Astrocyte (in vitro differentiated cells and primary cell): ENCODE data around the gene PRKAR2A. TPM values are rescaled to one million over a fixed set of nuclear protein-coding genes. Genes with fewer than 3 reads are reported as not detected.

Source experiments
- DNase-seq: peaks from one replicate; pipeline ENCODE4 v3.0.0-alpha.2; 2010; ENCODE audit warnings: low read depth
- FAIRE-seq: peaks from 2 replicates; lab custom pipeline; 2011; peaks lifted over from hg19 to GRCh38; lab: Jason Lieb, UNC
- H2AFZ ChIP-seq: 2 replicates; pipeline ENCODE4 v1.6.0; 2012; ENCODE audit warnings: low read depth, low read length, inconsistent platforms
- H3K27ac ChIP-seq: 2 replicates; pipeline ENCODE4 v1.5.1; 2011; ENCODE audit warnings: low read depth, low read length, inconsistent platforms
- H3K27me3 ChIP-seq: 2 replicates; pipeline ENCODE4 v1.6.0; 2011; ENCODE audit warnings: low read length, inconsistent platforms; ENCODE audit not compliant: insufficient read depth
- H3K36me3 ChIP-seq: 2 replicates; pipeline ENCODE4 v1.5.1; 2011; ENCODE audit warnings: low read length, inconsistent platforms; ENCODE audit not compliant: insufficient read depth
- H3K4me1 ChIP-seq: 2 replicates; pipeline ENCODE4 v1.5.1; 2011; ENCODE audit warnings: low read length, inconsistent platforms; ENCODE audit not compliant: insufficient read depth
- H3K4me2 ChIP-seq: 2 replicates; pipeline ENCODE4 v1.6.0; 2012; ENCODE audit warnings: low read length, inconsistent platforms
- H3K4me3 ChIP-seq: 2 replicates; pipeline ENCODE4 v1.5.1; 2011; ENCODE audit warnings: low read depth, mild to moderate bottlenecking, low read length, inconsistent platforms; ENCODE audit not compliant: insufficient read depth
- H3K79me2 ChIP-seq: 2 replicates; pipeline ENCODE4 v1.6.0; 2012; ENCODE audit warnings: mild to moderate bottlenecking, low read length, inconsistent platforms; ENCODE audit not compliant: insufficient read depth
- H3K9ac ChIP-seq: 2 replicates; pipeline ENCODE4 v1.6.0; 2012; ENCODE audit warnings: mild to moderate bottlenecking, low read length, inconsistent platforms
- H3K9me3 ChIP-seq: 2 replicates; pipeline ENCODE4 v1.5.1; 2012; ENCODE audit warnings: low read depth, mild to moderate bottlenecking, low read length, inconsistent platforms; ENCODE audit not compliant: insufficient read depth
- H4K20me1 ChIP-seq: 2 replicates; pipeline ENCODE4 v1.6.0; 2012; ENCODE audit warnings: low read length, inconsistent platforms; ENCODE audit not compliant: insufficient read depth
- H3K27ac Mint-ChIP-seq: one replicate; pipeline ENCODE4 v1.8.0; 2021; ENCODE audit warnings: mild to moderate bottlenecking, mixed read lengths; ENCODE audit not compliant: unreplicated experiment
- H3K27me3 Mint-ChIP-seq: one replicate; pipeline ENCODE4 v1.8.0; 2021; ENCODE audit warnings: low read depth, mixed read lengths; ENCODE audit not compliant: unreplicated experiment
- H3K36me3 Mint-ChIP-seq: one replicate; pipeline ENCODE4 v1.8.0; 2021; ENCODE audit warnings: low read depth, mixed read lengths; ENCODE audit not compliant: unreplicated experiment
- H3K4me1 Mint-ChIP-seq: one replicate; pipeline ENCODE4 v1.8.0; 2021; ENCODE audit warnings: low read depth, mixed read lengths; ENCODE audit not compliant: unreplicated experiment
- H3K4me3 Mint-ChIP-seq: one replicate; pipeline ENCODE4 v1.8.0; 2021; ENCODE audit warnings: mild to moderate bottlenecking, moderate library complexity, mixed read lengths; ENCODE audit not compliant: unreplicated experiment
- H3K9me3 Mint-ChIP-seq: one replicate; pipeline ENCODE4 v1.8.0; 2021; ENCODE audit warnings: mild to moderate bottlenecking, mixed read lengths; ENCODE audit not compliant: unreplicated experiment
- EZH2 ChIP-seq: IDR thresholded peaks from 2 replicates; pipeline ENCODE4 v1.6.1; 2012; ENCODE audit warnings: mild to moderate bottlenecking, low read length, inconsistent platforms; ENCODE audit not compliant: insufficient read depth
- total RNA-seq: library from RNA; stranded (reverse); gene quantifications from 2 replicates; pipeline ENCODE4 v1.2.1, GENCODE V29; 2021
- TF ChIP-seq, protein P1 (sequence below): IDR thresholded peaks from 2 replicates; pipeline ENCODE4 v1.5.1; 2011; ENCODE audit warnings: low read depth, mild to moderate bottlenecking, inconsistent platforms, low read length, moderate library complexity; ENCODE audit not compliant: insufficient read depth

PRKAR2A gene
- total RNA-seq, 1 donor from 2014 or later = 52.5 TPM

- no peaks in the 10 kb centered on the region for H3K4me1 ChIP-seq
- H3K9ac ChIP-seq = no peak overlapping the region
- H3K4me2 ChIP-seq = no peak overlapping the region
- H3K27ac Mint-ChIP-seq = no peak overlapping the region
- no peak overlapping the region for H3K27ac ChIP-seq
- no peaks in the 10 kb centered on the region for H3K9me3 ChIP-seq
- H4K20me1 ChIP-seq = peaks cover 29% of the 10 kb centered on the region
- DNase-seq = no peak
- peaks cover 6% of the 10 kb centered on the region for H3K9me3 Mint-ChIP-seq
- peaks cover 14% of the 10 kb centered on the region for H3K36me3 Mint-ChIP-seq
- H3K4me3 ChIP-seq = no peak overlapping the region
- no peak for FAIRE-seq
- peaks cover 80% of the 10 kb centered on the region for H3K79me2 ChIP-seq
- TF ChIP-seq EZH2 = no peak
- TF ChIP-seq, protein P1, sequence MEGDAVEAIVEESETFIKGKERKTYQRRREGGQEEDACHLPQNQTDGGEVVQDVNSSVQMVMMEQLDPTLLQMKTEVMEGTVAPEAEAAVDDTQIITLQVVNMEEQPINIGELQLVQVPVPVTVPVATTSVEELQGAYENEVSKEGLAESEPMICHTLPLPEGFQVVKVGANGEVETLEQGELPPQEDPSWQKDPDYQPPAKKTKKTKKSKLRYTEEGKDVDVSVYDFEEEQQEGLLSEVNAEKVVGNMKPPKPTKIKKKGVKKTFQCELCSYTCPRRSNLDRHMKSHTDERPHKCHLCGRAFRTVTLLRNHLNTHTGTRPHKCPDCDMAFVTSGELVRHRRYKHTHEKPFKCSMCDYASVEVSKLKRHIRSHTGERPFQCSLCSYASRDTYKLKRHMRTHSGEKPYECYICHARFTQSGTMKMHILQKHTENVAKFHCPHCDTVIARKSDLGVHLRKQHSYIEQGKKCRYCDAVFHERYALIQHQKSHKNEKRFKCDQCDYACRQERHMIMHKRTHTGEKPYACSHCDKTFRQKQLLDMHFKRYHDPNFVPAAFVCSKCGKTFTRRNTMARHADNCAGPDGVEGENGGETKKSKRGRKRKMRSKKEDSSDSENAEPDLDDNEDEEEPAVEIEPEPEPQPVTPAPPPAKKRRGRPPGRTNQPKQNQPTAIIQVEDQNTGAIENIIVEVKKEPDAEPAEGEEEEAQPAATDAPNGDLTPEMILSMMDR = no peak
- H3K4me3 Mint-ChIP-seq = no peak overlapping the region
- H2AFZ ChIP-seq = no peak overlapping the region
- H3K36me3 ChIP-seq = no peaks in the 10 kb centered on the region
- no peaks in the 10 kb centered on the region for H3K27me3 Mint-ChIP-seq
- no peaks in the 10 kb centered on the region for H3K27me3 ChIP-seq
- H3K4me1 Mint-ChIP-seq = no peaks in the 10 kb centered on the region
Observed at GRCh38 chr3:48837163-48837562, 10.5 kb downstream of the PRKAR2A start.

GRCh38 chr3:48835650-48836366 lies 11.9 kb downstream of the PRKAR2A start:
- H3K79me2 ChIP-seq = peaks cover 82% of the 10 kb centered on the region
- no peaks in the 10 kb centered on the region for H3K4me1 ChIP-seq
- no peak overlapping the region for H3K9ac ChIP-seq
- no peaks in the 10 kb centered on the region for H3K36me3 ChIP-seq
- H3K27ac ChIP-seq = no peak overlapping the region
- H2AFZ ChIP-seq = no peak overlapping the region
- Mint-ChIP-seq H3K4me1 (no peaks in the 10 kb centered on the region), H3K36me3 (peaks cover 14% of the 10 kb centered on the region), H3K27me3 (no peaks in the 10 kb centered on the region), H3K9me3 (peaks cover 6% of the 10 kb centered on the region), H3K27ac (no peak overlapping the region), H3K4me3 (no peak overlapping the region)
- H3K27me3 ChIP-seq = no peaks in the 10 kb centered on the region
- no peaks in the 10 kb centered on the region for H3K9me3 ChIP-seq
- DNase-seq = no peak
- FAIRE-seq = no peak
- H3K4me2 ChIP-seq = no peak overlapping the region
- peaks cover 29% of the 10 kb centered on the region for H4K20me1 ChIP-seq
- TF ChIP-seq EZH2 = no peak
- TF ChIP-seq, protein P1 = no peak
- H3K4me3 ChIP-seq = no peak overlapping the region

- H3K27me3 ChIP-seq = no peaks in the 10 kb centered on the region
- peaks cover 84% of the 10 kb centered on the region for H3K79me2 ChIP-seq
- no peak overlapping the region for H2AFZ ChIP-seq
- Mint-ChIP-seq H3K4me1 (no peaks in the 10 kb centered on the region), H3K4me3 (no peak overlapping the region), H3K27me3 (no peaks in the 10 kb centered on the region), H3K36me3 (peaks cover 13% of the 10 kb centered on the region), H3K27ac (no peak overlapping the region), H3K9me3 (peaks cover 6% of the 10 kb centered on the region)
- DNase-seq = no peak
- no peaks in the 10 kb centered on the region for H3K4me1 ChIP-seq
- no peak overlapping the region for H3K9ac ChIP-seq
- no peak overlapping the region for H3K4me3 ChIP-seq
- H3K36me3 ChIP-seq = no peaks in the 10 kb centered on the region
- H3K9me3 ChIP-seq = no peaks in the 10 kb centered on the region
- FAIRE-seq = no peak
- H3K27ac ChIP-seq = no peak overlapping the region
- H4K20me1 ChIP-seq = peaks cover 23% of the 10 kb centered on the region
- no peak for TF ChIP-seq EZH2
- TF ChIP-seq, protein P1 = no peak
- H3K4me2 ChIP-seq = no peak overlapping the region
Observed at GRCh38 chr3:48832684-48833083, 15.0 kb downstream of the PRKAR2A start.
